22Rv1 (cell line): Measurements from ENCODE around the gene AFG3L2.

Experiments
- CTCF ChIP-seq: fragments of 450-650 bp; IDR thresholded peaks from 2 replicates; pipeline ENCODE4 v1.5.1; 2017; ENCODE audit warnings: mild to moderate bottlenecking
- ZFX ChIP-seq: fragments of 450-650 bp; IDR thresholded peaks from 2 replicates; pipeline ENCODE4 v1.6.1; 2017; ENCODE audit warnings: antibody characterized with exemption, borderline replicate concordance

- TF ChIP-seq CTCF: no peak
- no peak for TF ChIP-seq ZFX
These were observed 85.3 kb downstream of the AFG3L2 start for GRCh38 chr18:12291690-12292089.
